Type B pancreatic cell (in vitro differentiated cells): ENCODE results near the gene PCNX4. TPM values are rescaled to one million over a fixed set of nuclear protein-coding genes. Genes with fewer than 3 reads are reported as not detected.

ENCODE experiments used
- DNase-seq: peaks from one replicate; pipeline ENCODE4 v3.0.0; 2021; ENCODE audit warnings: mixed read lengths; ENCODE audit not compliant: unreplicated experiment; ENCODE audit errors: extremely low spot score
- H3K27ac Mint-ChIP-seq: 2 replicates; pipeline ENCODE4 v1.8.0; 2021; ENCODE audit warnings: mild to moderate bottlenecking, mixed read lengths
- H3K27me3 Mint-ChIP-seq: 2 replicates; pipeline ENCODE4 v1.8.0; 2021; ENCODE audit warnings: mixed read lengths
- H3K36me3 Mint-ChIP-seq: 2 replicates; pipeline ENCODE4 v1.8.0; 2021; ENCODE audit warnings: mixed read lengths
- H3K4me1 Mint-ChIP-seq: one replicate; pipeline ENCODE4 v1.8.0; 2021; ENCODE audit warnings: mixed read lengths; ENCODE audit not compliant: unreplicated experiment
- H3K4me3 Mint-ChIP-seq: 2 replicates; pipeline ENCODE4 v1.8.0; 2021; ENCODE audit warnings: mild to moderate bottlenecking, mixed read lengths
- H3K9me3 Mint-ChIP-seq: 2 replicates; pipeline ENCODE4 v1.8.0; 2021; ENCODE audit warnings: mixed read lengths
- CTCF ChIP-seq: fragments of 200-600 bp; sonication (generic); conservative IDR thresholded peaks from 2 replicates; pipeline ENCODE4 v1.5.0; 2021; ENCODE audit warnings: antibody characterized with exemption, mild to moderate bottlenecking
- total RNA-seq: library from RNA; stranded (reverse); gene quantifications from 2 replicates; pipeline ENCODE4 v1.2.1, GENCODE V29; 2021; ENCODE audit warnings: low replicate concordance

Gene PCNX4
- total RNA-seq, 1 donor from 2014 or later, result 70.2 TPM

GRCh38 chr14:60174352-60175254 lies 82.9 kb downstream of the PCNX4 start:
- H3K4me3 Mint-ChIP-seq, result no peak overlapping the region
- peaks cover 3% of the 10 kb centered on the region for H3K27me3 Mint-ChIP-seq
- no peak overlapping the region for H3K27ac Mint-ChIP-seq
- TF ChIP-seq CTCF, result no peak
- no peaks in the 10 kb centered on the region for H3K4me1 Mint-ChIP-seq
- no peaks in the 10 kb centered on the region for H3K9me3 Mint-ChIP-seq
- DNase-seq, result no peak
- H3K36me3 Mint-ChIP-seq, result no peaks in the 10 kb centered on the region

GRCh38 chr14:60175255-60175902 lies 83.7 kb downstream of the PCNX4 start:
- Mint-ChIP-seq H3K9me3 (no peaks in the 10 kb centered on the region), H3K4me1 (no peaks in the 10 kb centered on the region), H3K36me3 (no peaks in the 10 kb centered on the region), H3K27me3 (peaks cover 3% of the 10 kb centered on the region), H3K4me3 (no peak overlapping the region), H3K27ac (no peak overlapping the region)
- no peak for DNase-seq
- no peak for TF ChIP-seq CTCF

DNA sequence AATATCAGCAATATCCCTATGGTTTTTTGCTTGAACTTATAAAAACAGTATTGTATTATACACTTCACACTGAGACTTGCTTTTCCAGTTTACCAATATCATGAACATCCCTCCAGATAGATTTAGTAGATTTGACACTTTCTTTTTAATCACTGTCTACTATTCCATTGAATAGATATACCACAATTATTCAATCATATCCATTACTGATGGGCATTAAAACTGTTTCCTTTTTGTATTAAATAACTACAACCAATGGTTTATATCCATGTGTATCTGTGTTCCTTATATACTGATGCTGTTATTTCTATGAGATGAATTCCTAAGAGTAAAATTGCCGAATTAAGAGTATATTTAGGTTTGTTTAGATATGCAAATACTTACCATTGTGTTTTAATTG lies 86.4 kb downstream of the PCNX4 start:
- no peak for TF ChIP-seq CTCF
- Mint-ChIP-seq H3K36me3 (no peaks in the 10 kb centered on the region), H3K27ac (no peak overlapping the region), H3K4me1 (no peaks in the 10 kb centered on the region), H3K27me3 (peaks cover 3% of the 10 kb centered on the region), H3K4me3 (no peak overlapping the region), H3K9me3 (no peaks in the 10 kb centered on the region)
- DNase-seq, result no peak

- DNase-seq, result no peak
- no peaks in the 10 kb centered on the region for H3K4me1 Mint-ChIP-seq
- peaks cover 3% of the 10 kb centered on the region for H3K27me3 Mint-ChIP-seq
- no peak overlapping the region for H3K27ac Mint-ChIP-seq
- no peak for TF ChIP-seq CTCF
- H3K4me3 Mint-ChIP-seq, result no peak overlapping the region
- no peaks in the 10 kb centered on the region for H3K9me3 Mint-ChIP-seq
- H3K36me3 Mint-ChIP-seq, result no peaks in the 10 kb centered on the region
Measured at GRCh38 chr14:60178820-60179219, 87.1 kb downstream of the PCNX4 start.

- no peak for TF ChIP-seq CTCF
- DNase-seq, result no peak
- Mint-ChIP-seq H3K4me3 (no peak overlapping the region), H3K36me3 (no peaks in the 10 kb centered on the region), H3K9me3 (no peaks in the 10 kb centered on the region), H3K4me1 (no peaks in the 10 kb centered on the region), H3K27ac (no peak overlapping the region), H3K27me3 (peaks cover 4% of the 10 kb centered on the region)
Measured at GRCh38 chr14:60179431-60179869, 87.7 kb downstream of the PCNX4 start.
